PFSK-1 (cell line): Measurements from ENCODE around the gene SLC6A7.

Experiments
- POLR2AphosphoS5 ChIP-seq: IDR thresholded peaks from 2 replicates; pipeline ENCODE4 v1.6.1; 2012; ENCODE audit warnings: low read depth, mild to moderate bottlenecking, control low read depth, low read length, moderate library complexity
- SIN3A ChIP-seq: IDR thresholded peaks from 2 replicates; pipeline ENCODE4 v1.6.1; 2012; ENCODE audit warnings: mild to moderate bottlenecking, low read length, moderate library complexity, borderline replicate concordance; ENCODE audit not compliant: insufficient read depth
- TAF1 ChIP-seq: IDR thresholded peaks from 2 replicates; pipeline ENCODE4 v1.6.1; 2012; ENCODE audit warnings: low read length, control low read depth, borderline replicate concordance; ENCODE audit not compliant: insufficient read depth

GRCh38 chr5:150190503-150190979 lies 679 bp downstream of the SLC6A7 start:
- TF ChIP-seq POLR2AphosphoS5 (no peak), SIN3A (no peak), TAF1 (no peak)
